Subcutaneous adipose tissue (tissue), 4 donors: ENCODE results near the gene TYSND1. TPM values are rescaled to one million over a fixed set of nuclear protein-coding genes. Genes with fewer than 3 reads are reported as not detected.

Experiments
- CTCF ChIP-seq: fragments of 450-650 bp; IDR thresholded peaks from one replicate; pipeline ENCODE4 v1.5.1; 2016; ENCODE audit warnings: low read depth, mild to moderate bottlenecking, control low read depth, antibody characterized with exemption, moderate library complexity
- total RNA-seq, 4 donors: library from RNA; depleted of rRNA; stranded (reverse); fragments of >200 nt; gene quantifications; one replicate each; pipeline ENCODE4 v1.1.0, GENCODE V29; 2016

Gene TYSND1
- total RNA-seq, 4 donors from 2014 or later, result 6.7 to 21.9 (median 13.2) TPM

GRCh38 chr10:70139151-70139996 is 7.1 kb downstream of the TYSND1 start:
- no peak for TF ChIP-seq CTCF

DNA sequence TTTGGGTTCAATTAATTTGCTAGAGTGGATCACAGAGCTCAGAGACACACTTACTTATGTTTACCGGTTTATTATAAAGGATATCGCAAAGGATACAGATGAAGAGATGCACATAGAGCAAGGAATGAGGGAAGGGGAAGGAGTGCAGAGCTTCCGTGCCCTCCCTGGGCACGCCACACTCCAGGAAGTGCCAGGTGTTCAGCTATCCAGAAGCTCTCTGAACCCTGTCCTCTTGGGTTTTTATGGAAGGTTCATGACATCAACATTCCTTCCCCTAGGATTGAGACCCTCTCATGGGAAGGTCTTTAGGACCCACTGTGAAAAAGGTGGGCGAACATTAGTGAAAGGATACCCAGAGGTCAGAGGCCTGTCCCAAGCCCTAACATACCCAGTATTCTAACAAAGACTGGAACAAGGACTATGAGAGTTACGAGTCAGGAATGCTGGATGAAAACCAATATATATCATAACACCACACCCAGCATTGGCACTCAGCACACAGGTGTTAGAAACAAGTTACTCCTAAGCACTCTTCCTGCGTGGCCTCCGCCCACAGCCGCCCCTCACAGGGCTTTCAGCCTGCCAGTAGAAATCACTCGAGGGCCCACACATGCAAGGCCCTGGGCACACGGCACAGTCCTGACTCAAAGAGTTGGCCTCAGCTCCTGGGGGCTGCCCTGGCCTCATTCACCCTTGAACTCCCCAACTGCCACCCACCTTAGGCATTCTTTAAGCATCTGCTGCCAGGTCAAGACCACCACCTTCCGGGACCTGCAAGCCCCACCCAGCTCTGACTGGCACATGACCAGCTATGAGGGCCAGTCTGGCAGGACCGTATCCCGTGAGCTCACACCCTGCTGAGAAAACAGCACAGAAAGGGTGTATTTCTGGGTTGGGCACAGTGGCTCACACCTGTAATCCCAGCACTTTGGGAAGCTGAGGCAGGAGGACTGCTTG is 8.3 kb downstream of the TYSND1 start:
- no peak for TF ChIP-seq CTCF

DNA sequence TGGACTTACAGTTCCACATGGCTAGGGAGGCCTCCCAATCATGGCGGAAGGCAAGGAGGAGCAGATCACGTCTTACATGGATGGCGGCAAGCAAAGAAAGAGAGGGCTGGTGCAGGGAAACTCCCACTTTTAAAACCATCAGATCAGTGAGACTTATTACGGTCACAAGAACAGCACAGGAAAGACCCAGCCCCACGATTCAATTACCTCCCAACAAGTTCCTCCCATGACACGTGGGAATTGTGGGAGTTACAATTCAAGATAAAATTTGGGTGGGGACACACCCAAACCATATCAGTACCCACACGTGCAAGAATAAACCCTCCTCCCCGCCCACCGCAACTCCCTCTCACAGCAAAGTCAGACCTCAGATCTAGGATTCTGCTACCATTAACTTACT is 9.4 kb downstream of the TYSND1 start:
- no peak for TF ChIP-seq CTCF

DNA sequence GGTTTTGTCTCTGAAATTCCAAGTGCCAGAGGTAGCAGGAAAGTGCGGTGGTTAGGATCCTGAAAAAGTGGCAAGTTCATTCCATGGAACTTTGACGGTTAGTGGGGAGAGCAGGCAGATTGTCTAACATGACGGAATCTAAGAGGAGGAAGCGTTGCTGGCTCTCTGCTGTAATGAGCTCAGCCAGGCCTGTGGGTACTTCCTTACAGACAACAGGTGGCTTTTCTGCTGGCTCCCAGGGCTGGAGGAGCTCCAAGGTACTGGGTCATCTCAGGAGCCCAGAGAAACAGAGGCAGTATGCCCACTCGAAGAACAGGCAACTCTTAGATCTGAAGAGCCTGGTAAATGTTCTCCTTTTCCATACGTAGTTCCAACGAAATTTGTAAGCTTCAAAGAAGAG is 10.8 kb downstream of the TYSND1 start:
- TF ChIP-seq CTCF, result no peak

DNA sequence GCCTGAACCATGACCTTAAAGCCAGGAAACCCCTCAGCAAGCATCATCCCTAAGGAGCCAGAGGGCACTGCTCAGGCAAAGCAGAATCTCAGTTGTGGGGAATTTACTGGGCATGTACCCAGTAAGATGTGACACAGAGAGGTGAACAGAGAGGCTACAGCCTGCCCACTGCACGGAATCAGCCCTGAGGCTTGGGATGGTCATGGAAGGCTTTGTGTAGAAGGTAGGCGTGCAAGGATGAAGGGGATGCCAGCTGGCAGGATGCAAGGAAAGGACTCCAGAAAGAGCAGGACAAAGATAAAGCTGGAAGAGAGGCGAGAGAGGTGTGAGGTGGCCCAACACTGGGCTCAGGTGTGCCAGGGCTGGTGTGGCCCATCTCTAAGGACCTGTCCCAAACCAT is 11.5 kb downstream of the TYSND1 start:
- TF ChIP-seq CTCF, result no peak

DNA sequence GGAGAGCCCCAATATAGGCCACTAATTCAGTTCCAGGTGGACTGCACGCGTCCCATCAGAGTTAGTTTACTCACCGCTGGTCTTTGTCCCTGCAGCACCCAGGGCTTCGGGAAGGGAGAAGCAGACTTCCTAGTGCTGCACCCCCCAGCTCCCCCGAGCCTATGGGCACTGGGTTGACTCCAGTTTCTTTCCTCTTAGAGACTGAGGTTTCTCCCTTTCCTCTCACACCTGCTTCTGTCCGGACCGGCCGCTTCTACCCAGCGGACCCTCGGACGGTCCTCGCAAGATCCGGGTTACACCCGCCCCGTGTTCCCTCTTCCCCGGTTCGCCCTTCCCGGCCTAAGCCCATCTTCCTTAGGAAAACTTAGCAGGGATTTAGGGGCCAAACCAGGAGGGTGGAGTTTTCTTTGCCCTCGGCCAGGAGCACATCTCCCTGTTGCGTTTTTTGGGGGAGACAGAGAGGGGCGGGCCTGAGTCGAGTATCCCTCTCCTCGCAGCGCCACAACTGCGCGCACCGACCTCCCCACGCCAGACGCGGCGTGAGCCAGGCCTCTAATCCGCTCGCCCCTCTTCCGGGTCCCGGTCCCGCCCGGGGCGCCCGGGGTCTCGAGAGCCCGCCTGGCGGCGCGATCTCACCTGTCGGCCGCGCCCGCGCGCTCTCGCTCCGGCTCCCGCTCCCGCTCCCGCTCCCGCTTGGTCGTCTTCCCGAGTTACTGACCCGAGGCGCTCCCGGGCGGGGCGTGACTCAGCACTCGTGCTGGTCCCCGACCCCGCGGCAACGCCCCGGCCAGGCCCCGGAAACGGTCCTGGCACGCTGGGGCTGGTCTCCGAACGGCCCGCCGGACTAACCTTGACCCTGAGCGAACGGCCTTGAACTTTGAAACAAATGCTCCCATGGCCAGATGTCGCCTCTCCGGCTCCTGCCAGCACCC is 14.1 kb downstream of the TYSND1 start, which contains the start of gene AIFM2:
Gene AIFM2, minus strand, starts transcription at position 728 of the 932 bp plus-strand sequence. CDS start 8,741 bp downstream, outside the sequence.
- no peak for TF ChIP-seq CTCF
